ENCODE measurements around the gene GRAP2. TPM values are rescaled to one million over a fixed set of nuclear protein-coding genes. Genes with fewer than 3 reads are reported as not detected.

The GRAP2 gene
- total RNA-seq, 1 experiment from 2014 or later, result not detected

DNA sequence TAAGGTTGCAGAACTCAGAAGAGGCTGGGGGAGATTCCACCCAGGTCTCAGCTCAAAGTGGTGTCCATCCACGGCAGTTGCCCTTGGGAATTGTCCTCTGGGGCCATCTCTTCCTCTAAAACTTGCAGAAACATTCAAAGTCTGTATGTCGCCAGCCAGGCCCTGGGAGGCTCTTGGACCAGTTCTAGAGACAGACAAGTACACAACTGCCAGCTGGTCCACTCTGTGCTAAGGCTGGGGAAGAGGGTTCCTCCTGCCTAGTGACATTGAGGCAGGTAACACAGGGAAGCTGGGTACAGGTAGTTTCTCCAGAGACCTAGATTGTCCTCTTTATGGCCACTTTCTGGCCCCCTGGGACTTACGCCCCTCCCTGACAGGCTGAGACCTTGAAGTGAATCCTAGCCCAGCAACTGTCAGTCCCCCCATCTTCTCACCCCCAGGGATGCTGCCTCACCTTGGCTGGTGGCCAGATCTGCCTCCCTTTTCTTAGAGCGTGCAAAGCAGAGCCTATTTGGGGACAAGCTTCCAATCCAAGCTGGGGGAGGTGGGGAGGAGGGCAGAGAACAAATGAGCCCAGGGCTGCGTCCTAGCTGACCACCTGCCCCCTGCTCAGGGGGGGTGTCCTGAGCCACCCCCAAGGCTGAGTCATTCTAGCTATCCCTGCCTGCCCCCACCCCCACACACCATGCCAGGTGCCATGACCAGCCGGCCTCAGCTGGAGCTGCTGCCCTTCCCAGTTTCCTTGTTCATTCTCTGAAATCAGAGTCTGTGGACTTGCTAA is 102.2 kb downstream of the GRAP2 start:
- H3K36me3 ChIP-seq, result no peaks in the 10 kb centered on the region
- H3K27me3 ChIP-seq, result no peaks in the 10 kb centered on the region
- no peaks in the 10 kb centered on the region for H3K9me3 ChIP-seq
- H3K4me3 ChIP-seq, result no peak overlapping the region
- no peak for DNase-seq

DNA sequence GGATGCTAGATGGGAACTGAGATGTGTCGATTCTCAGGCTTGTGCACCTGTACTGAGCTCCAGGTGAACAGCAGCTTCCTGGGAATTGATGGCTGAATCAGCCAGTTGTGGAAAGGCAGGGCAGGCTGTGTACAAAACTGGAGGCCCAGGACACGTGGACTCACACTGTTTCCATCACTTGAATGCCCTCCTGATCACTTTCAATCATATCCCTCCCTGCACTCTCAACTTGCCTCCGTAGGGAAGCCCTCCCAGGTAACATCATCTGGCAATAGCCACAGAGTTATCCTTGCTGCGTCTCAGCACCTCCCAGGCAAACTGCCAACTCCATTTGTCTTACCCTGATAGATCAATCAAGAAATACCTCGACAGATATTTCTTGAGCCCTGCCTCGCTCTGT is 104.0 kb downstream of the GRAP2 start:
- Histone ChIP-seq H3K4me3 (no peak overlapping the region), H3K36me3 (no peaks in the 10 kb centered on the region), H3K27me3 (0 out of 2 replicates have a peak, but pooled peaks cover 2% of the 10 kb centered on the region), H3K9me3 (no peaks in the 10 kb centered on the region)
- no peak for DNase-seq

DNA sequence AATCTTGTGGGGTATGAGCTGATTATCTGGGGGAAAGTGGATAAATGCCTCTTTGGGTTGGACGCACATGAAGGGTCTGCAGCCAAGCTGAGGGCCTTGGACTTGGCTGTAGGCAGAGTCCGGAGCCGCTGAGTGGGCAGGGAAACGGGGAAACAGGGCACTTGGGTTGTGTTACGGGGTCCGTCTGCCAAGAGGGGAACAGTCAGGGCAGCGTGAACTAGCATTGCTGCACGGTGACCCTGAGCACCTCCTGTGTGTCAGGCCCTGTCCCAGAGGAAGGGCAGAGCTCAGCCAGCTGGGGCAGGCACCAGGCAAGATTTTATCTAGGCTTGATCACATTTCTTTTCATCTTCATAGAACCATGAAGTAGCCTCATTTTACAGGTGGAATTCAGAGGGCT is 105.8 kb downstream of the GRAP2 start:
- no peaks in the 10 kb centered on the region for H3K9me3 ChIP-seq
- H3K36me3 ChIP-seq, result no peaks in the 10 kb centered on the region
- no peak overlapping the region for H3K4me3 ChIP-seq
- 0 out of 2 replicates have a peak, but pooled peaks cover 2% of the 10 kb centered on the region for H3K27me3 ChIP-seq
- DNase-seq, result no peak

DNA sequence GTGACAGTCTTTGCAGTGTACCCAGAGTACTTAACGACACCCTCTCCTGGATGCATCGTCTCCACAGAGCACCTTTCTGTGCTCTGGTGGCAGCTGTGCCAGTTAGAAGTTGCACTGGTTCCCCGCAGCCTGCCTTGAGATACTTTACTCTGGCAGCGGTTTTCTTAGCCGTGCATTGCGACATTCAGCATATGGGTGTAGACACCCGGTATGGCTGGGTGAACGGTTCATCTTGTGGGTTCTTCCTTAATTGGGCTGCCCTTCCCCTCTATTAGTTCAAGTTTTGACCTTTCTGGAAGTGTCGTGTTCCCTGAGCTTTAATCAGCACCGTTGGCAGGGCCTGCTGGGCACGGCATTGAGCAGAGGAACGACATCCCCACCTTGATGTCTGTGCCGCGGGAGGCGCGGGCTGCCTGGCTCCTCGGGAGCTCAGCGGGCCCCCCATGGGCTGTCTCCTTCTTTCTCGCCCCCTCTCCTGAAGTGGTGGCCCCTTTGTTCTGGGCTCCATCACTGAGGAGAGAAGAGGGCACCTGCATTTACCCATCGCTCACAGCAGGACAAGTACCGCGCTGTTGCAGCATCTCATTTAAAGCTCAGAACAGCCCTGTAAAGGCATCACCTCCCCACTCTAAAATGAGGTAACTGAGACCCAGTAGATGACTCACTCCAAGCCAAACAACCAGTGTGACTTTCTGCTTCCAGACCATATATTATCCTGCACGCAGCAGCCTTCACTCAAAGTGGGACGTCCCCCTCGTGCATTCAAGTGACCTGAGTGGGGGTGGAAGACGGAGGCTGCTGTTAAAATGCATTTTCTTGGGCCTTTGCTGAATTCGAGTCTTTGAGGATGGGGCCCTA is 107.2 kb downstream of the GRAP2 start:
- Histone ChIP-seq H3K4me3 (no peak overlapping the region), H3K9me3 (no peaks in the 10 kb centered on the region), H3K27me3 (0 out of 2 replicates have a peak, but pooled peaks cover 2% of the 10 kb centered on the region), H3K36me3 (no peaks in the 10 kb centered on the region)
- no peak for DNase-seq

DNA sequence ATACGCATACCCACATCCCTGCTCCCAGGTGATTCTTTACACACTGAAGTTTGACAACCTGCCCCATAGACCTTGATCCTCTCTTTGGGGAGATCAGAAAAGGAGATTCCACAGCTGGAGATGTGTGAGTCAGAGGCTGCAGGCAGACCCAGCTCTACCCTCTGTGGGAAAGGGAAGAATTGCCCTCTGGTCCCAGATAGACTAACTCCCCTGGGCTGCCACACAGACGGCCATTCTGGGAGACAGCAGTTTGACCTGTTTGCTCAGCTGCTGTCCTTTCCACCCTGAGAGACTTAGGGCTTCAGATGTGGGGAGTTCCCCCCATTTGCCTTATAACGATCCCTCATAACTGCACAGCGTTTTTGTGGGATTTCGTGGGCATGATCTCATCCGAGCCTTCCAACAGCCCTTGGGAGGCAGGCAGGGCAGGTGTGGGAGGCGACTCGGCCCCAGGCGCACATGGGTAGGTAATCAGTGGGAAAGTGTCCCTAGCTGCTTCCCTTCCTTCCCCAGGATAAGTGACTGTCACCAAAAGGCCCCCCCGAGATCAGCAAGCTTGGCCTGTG is 107.9 kb downstream of the GRAP2 start:
- Histone ChIP-seq H3K9me3 (no peaks in the 10 kb centered on the region), H3K36me3 (no peaks in the 10 kb centered on the region), H3K4me3 (no peak overlapping the region), H3K27me3 (peaks cover 8% of the 10 kb centered on the region; the same call in 1 of the 2 replicates)
- DNase-seq, result no peak

DNA sequence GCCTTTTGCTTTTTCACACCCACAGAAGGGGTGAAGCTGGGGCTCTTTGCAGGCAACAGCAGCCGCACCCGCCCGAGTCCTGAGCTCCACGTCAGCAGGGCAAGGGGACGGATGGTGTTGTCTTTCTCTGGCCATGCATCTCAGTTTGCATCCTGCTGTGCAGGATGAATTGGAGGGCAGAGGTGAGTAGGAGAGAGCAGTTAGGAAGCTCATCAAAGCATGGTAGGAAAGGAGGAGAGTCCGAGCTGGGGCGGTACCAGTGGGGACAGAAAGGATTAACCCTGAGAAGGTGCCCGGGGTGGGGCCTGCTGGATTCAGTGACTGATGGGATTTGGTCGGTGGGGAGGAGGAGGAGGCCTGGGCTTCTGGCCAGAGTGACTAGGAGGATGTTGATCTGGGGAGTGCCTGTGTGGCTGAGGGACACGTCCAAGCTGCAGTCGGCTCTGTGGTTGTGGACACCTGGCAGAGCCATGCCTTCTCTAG is 108.4 kb downstream of the GRAP2 start:
- DNase-seq, result peak; percentile 21
- Histone ChIP-seq H3K4me3 (no peak overlapping the region), H3K9me3 (no peaks in the 10 kb centered on the region), H3K27me3 (peaks cover 8% of the 10 kb centered on the region; the same call in 1 of the 2 replicates), H3K36me3 (no peaks in the 10 kb centered on the region)

DNA sequence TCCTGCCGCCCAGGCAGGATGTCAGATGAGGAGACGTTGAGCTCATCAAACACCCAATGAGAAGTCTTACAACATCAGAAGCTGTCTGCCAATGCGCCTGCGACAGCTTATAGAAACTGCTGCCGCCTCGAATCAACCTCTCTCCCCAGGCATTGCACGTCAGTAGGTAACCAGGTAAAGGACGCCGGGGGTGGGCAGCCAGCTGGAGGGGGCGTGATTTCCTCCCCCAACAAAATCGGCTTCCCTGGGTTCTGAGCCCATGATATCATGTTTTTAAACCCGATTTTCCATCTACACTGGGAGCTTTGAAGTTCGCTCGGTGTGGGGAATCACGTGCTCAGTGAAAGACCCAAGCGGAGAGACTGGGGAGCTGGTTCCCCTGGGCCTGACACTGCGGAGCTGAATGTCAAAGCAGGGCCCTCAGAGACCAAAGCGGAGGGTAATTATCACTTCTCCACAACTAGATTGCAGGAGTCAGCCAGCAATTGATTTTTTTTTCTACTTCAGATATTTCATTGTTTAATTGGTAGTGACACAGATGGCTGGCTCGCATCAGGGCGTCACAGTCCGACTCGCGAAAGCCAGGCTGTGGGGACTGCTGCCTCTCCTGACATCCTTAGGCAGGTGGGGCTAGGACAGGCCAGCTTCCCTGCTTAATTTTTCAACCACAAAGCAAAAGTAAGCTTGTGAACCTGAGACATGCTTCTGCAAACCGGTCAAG is 109.2 kb downstream of the GRAP2 start:
- Histone ChIP-seq H3K27me3 (peaks cover 8% of the 10 kb centered on the region; the same call in 1 of the 2 replicates), H3K4me3 (no peak overlapping the region), H3K36me3 (no peaks in the 10 kb centered on the region), H3K9me3 (no peaks in the 10 kb centered on the region)
- DNase-seq, result no peak

DNA sequence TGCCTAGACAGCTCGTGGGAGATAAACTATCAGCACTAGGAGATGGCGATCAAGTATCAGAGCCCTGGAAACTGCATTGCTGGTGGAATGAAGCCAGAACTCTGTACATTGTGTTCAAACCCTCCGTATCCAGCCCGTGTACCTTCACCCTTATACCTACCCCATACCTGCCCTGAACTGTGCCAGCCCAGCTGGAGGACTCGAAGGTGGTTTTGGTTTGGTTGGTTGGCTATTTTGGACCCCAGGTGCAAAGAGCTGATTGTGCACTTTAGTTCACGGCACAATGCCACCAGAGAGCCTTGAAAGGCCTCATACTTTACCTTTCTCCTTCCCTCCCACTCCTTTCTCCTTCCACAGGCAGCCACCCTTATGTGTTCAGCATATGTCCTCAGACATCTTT is 109.9 kb downstream of the GRAP2 start:
- H3K36me3 ChIP-seq, result no peaks in the 10 kb centered on the region
- no peak overlapping the region for H3K4me3 ChIP-seq
- peaks cover 8% of the 10 kb centered on the region; the same call in 1 of the 2 replicates for H3K27me3 ChIP-seq
- no peaks in the 10 kb centered on the region for H3K9me3 ChIP-seq
- no peak for DNase-seq

DNA sequence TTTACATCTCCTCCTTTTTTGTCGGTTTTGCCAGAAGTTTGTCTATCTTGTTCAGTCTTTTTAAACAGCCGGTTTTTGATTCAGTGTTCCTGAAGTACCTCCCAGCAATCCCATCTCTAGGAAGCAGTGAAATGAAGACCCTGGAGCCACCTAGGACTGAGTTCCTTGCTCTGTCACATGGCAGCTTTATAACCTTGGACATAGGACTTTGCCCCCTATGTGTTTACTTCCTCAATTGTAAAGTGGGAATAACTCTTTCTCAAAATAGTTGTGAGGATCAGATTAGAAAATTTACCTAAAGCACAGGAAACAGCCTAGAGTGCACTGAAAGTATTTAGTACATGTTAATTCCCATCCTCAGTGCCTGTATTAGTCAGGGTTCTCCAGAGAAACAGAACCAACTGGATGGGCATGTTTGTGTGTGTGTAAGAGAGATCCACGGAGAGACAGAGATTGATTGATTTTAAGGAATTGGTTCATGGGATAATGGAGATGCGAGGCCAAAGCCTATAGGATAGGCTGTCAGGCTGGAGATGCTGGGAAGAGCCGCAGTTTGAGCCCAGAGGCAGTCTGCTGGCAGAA is 113.9 kb downstream of the GRAP2 start:
- Histone ChIP-seq H3K9me3 (no peaks in the 10 kb centered on the region), H3K4me3 (no peak overlapping the region), H3K36me3 (no peaks in the 10 kb centered on the region), H3K27me3 (peaks cover 6% of the 10 kb centered on the region; the same call in 1 of the 2 replicates)
- DNase-seq, result no peak

DNA sequence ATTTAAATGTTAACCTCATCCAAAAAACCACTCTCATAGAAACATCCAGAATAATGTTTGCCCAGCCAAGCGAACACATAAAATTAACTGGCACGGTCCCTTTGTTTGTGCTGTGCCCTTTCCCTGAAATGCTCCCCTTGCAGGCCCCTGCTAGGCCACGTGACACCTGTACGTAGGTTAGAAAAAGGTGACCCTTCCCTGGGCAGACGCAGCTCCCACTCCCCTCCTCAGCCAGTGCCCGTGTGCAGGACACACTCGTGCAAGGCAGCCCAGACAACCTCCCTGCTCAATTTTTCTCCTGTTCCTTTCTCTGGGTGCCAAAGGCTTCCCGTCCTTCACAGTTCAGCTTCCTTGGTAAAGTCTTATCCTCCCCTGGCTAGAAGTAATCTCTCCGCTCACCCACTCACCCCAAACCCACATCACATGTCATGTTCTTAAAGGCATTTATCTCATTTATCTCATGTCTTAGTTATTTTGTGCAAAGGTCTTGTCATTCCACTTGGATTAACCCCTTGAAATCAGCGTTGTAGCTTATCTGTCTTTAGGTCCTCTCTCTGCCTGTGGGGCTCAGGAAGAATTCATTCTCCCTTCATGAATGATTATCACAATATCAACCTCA is 114.6 kb downstream of the GRAP2 start:
- peaks cover 6% of the 10 kb centered on the region; the same call in 1 of the 2 replicates for H3K27me3 ChIP-seq
- no peaks in the 10 kb centered on the region for H3K36me3 ChIP-seq
- H3K9me3 ChIP-seq, result no peaks in the 10 kb centered on the region
- DNase-seq, result no peak
- H3K4me3 ChIP-seq, result no peak overlapping the region

DNA sequence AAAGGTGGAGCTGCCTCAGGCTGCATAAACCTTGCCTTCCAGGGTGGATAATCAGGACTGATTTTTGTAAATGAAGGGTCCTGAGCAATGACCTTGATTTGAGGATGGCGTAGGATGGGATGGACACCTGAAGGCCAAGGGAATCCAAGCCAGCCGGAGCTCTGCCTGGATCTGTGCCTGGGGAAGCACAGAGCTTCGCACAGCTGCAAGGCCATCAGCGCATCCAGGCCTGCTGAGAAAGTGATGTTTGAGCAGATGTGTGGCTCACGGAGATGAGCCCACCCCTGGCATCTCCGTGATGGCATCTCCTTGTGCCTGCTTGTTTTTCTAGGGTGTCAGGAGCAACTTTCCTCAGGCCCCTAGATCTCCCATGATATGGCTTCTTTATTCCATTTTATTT is 117.2 kb downstream of the GRAP2 start:
- no peak overlapping the region for H3K4me3 ChIP-seq
- peaks cover 6% of the 10 kb centered on the region; the same call in 1 of the 2 replicates for H3K27me3 ChIP-seq

DNA sequence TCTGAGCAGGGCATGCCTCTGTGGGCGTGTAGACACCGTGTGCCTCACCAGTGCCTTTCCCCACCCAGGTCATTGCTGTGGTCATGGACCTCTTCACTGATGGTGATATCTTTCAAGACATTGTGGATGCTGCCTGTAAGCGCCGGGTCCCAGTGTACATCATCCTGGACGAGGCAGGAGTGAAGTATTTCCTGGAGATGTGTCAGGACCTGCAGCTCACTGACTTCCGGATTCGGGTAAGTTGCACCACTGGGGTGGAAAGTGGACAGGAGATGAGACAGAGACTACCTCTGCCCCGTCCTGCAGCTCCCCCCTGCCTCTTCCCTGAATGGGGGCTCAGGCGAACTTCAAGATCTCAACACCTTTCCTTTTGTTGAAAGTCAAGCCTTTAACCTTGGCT is 118.2 kb downstream of the GRAP2 start:
- Histone ChIP-seq H3K4me3 (no peak overlapping the region), H3K27me3 (no peaks in the 10 kb centered on the region), H3K9me3 (no peaks in the 10 kb centered on the region), H3K36me3 (no peaks in the 10 kb centered on the region)
- no peak for DNase-seq

More for the DNA sequence above, 117.2 kb downstream of the GRAP2 start:
- Histone ChIP-seq H3K36me3 (no peaks in the 10 kb centered on the region), H3K9me3 (no peaks in the 10 kb centered on the region)
- DNase-seq, result no peak

DNA sequence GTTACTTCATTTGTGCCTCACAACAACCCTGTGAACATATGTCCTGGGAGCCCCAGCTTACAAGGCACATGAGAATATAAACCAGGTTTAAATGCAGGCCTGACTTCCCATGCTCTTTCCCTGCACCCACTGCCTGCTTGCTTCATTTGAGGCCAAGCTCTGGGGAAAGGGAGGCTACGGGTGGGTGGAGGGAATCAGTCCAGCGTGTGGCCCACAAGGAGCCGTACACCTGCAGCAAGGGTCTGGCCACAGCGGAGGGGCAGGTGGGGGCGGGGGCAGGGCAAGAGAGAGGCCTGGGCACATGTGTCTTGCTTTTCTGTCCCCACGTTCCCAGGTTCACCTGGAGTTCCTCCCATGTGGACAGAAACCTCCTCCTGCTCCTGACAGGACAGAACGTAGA is 120.1 kb downstream of the GRAP2 start:
- no peaks in the 10 kb centered on the region for H3K27me3 ChIP-seq
- H3K9me3 ChIP-seq, result no peaks in the 10 kb centered on the region
- DNase-seq, result no peak
- no peaks in the 10 kb centered on the region for H3K36me3 ChIP-seq
- H3K4me3 ChIP-seq, result no peak overlapping the region

DNA sequence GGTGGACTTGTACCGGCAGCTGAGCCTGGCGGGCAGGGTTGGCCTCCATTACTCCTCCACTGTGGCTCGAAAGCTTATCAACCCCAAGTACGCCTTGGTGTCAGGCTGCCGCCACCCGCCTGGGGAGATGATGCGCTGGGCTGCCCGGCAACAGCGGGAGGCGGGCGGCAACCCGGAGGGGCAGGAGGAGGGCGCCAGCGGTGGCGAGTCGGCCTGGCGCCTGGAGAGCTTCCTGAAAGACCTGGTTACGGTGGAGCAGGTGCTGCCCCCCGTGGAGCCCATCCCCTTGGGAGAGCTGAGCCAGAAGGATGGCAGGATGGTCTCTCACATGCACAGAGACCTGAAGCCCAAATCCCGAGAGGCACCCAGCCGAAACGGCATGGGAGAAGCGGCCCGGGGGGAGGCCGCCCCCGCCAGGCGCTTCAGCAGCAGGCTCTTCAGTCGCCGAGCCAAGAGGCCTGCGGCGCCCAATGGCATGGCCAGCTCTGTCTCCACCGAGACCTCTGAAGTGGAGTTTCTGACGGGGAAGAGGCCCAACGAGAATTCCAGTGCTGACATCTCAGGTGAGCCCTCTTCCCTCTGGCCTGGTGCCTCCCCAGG is 120.6 kb downstream of the GRAP2 start:
- Histone ChIP-seq H3K9me3 (no peaks in the 10 kb centered on the region), H3K27me3 (no peaks in the 10 kb centered on the region), H3K4me3 (no peak overlapping the region), H3K36me3 (no peaks in the 10 kb centered on the region)
- DNase-seq, result no peak

DNA sequence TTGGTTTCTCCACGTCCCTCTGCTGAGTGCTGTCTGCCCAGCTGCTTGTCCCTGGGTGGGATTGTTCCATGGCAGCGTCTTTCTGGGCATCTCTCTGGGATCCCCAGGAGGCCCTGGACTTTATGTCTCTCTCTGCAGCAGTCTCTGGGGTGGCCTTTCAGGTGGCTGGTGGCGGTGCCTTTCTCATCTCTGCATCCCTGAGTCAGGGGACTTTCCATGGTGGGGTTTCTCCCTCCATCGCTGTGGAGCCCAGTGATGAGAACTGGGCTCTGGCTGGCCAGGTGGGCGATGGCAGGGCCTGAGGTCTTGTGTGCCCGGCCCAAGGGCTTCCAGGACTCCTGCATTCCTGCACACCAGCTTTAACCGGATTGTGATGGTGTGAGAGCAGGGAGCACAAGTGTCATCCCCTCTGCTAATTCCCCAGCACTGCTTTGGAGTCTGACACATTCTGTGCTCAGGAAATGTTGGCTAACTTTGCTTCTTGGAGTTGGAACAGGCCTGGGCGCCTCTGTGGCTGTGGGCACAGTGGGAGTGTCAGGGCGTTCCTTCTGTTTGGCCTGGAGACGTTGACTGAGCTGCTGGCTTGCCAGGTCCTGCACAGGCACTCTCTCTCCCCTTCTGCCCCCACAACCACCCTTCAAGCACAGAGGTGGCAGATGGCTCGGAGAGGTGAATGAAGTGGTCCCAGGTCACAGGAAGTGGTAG is 121.8 kb downstream of the GRAP2 start:
- no peaks in the 10 kb centered on the region for H3K9me3 ChIP-seq
- DNase-seq, result peak; percentile 62
- no peak overlapping the region for H3K4me3 ChIP-seq
- no peaks in the 10 kb centered on the region for H3K27me3 ChIP-seq
- H3K36me3 ChIP-seq, result no peaks in the 10 kb centered on the region
